ENCODE results near the gene LDAF1.

LDAF1 gene

GRCh38 chr16:21228361-21228872 is 69.9 kb downstream of the LDAF1 start:
- H3K27ac ChIP-seq = no peak overlapping the region
- no peak for TF ChIP-seq CTCF (conservative IDR thresholded peaks at IDR 0.05)
